GM19239 (cell line): ENCODE measurements around the gene DVL2.

Source experiments
- DNase-seq: peaks from one replicate; pipeline ENCODE4 v3.0.0; 2011; ENCODE audit warnings: low spot score; ENCODE audit not compliant: insufficient read length
- FAIRE-seq: peaks from 2 replicates; lab custom pipeline; 2011; peaks lifted over from hg19 to GRCh38; lab: Jason Lieb, UNC

DVL2 gene

GRCh38 chr17:7239091-7240027, 5.0 kb upstream of the DVL2 start, which contains the start of gene PHF23:
Gene PHF23 (minus strand): TSS chr17:7239457. CDS start chr17:7239279, 178 bp downstream.
- peak; percentile 85 for DNase-seq
- peak; percentile 100 for FAIRE-seq

GRCh38 chr17:7238420-7239090, 4.2 kb upstream of the DVL2 start:
- DNase-seq = no peak

GRCh38 chr17:7237761-7238419, 3.6 kb upstream of the DVL2 start:
- FAIRE-seq (no peak), DNase-seq (no peak)

More at GRCh38 chr17:7238420-7239090, 4.2 kb upstream of the DVL2 start:
- peak; percentile 45 for FAIRE-seq

- FAIRE-seq (peak; percentile 18), DNase-seq (no peak)
Observed at GRCh38 chr17:7237266-7237760, 3.0 kb upstream of the DVL2 start.

- no peak for DNase-seq
- no peak for FAIRE-seq
Observed at GRCh38 chr17:7236808-7237207, 2.5 kb upstream of the DVL2 start.

GRCh38 chr17:7235693-7236665, 1.7 kb upstream of the DVL2 start:
- DNase-seq = no peak

GRCh38 chr17:7233701-7234082, 625 bp downstream of the DVL2 start:
- FAIRE-seq = no peak

More at GRCh38 chr17:7235693-7236665, 1.7 kb upstream of the DVL2 start:
- FAIRE-seq = no peak

GRCh38 chr17:7232114-7232513, 2.2 kb downstream of the DVL2 start:
- DNase-seq (no peak), FAIRE-seq (no peak)

More at GRCh38 chr17:7233701-7234082, 625 bp downstream of the DVL2 start:
- no peak for DNase-seq

GRCh38 chr17:7229504-7229903, 4.8 kb downstream of the DVL2 start:
- no peak for DNase-seq
- FAIRE-seq = no peak

GRCh38 chr17:7228920-7229319, 5.4 kb downstream of the DVL2 start:
- FAIRE-seq = no peak
- no peak for DNase-seq

GRCh38 chr17:7226721-7227710, 7.3 kb downstream of the DVL2 start:
- DNase-seq (no peak), FAIRE-seq (no peak)

- FAIRE-seq (no peak), DNase-seq (no peak)
Observed at GRCh38 chr17:7225711-7226331, 8.5 kb downstream of the DVL2 start.

- DNase-seq = no peak
- no peak for FAIRE-seq
Observed at GRCh38 chr17:7224661-7225111, 9.6 kb downstream of the DVL2 start.

- no peak for FAIRE-seq
Observed at GRCh38 chr17:7224110-7224509, 10.2 kb downstream of the DVL2 start.

GRCh38 chr17:7223375-7223774, 10.9 kb downstream of the DVL2 start:
- FAIRE-seq (no peak), DNase-seq (no peak)

More at GRCh38 chr17:7224110-7224509, 10.2 kb downstream of the DVL2 start:
- no peak for DNase-seq

GRCh38 chr17:7222972-7223292, 11.4 kb downstream of the DVL2 start:
- FAIRE-seq (no peak), DNase-seq (no peak)

- FAIRE-seq (no peak), DNase-seq (no peak)
Observed at GRCh38 chr17:7222093-7222971, 12.0 kb downstream of the DVL2 start.
